ENCODE measurements around the gene TTBK1. TPM values are rescaled to one million over a fixed set of nuclear protein-coding genes. Genes with fewer than 3 reads are reported as not detected.

TTBK1 gene
- total RNA-seq, 1 experiment from 2014 or later: not detected

GRCh38 chr6:43269273-43270007 lies 26.2 kb downstream of the TTBK1 start:
- BruUV-seq (replicated peaks): no TSS peak
- TF ChIP-seq EZH2 (IDR thresholded peaks at IDR 0.05; ENCODE audit: borderline replicate concordance, low read depth, low read length, poor library complexity, severe bottlenecking) (no peak), CTCF (conservative IDR thresholded peaks at IDR 0.05; ENCODE audit: low read depth, low read length) (no peak)
- Histone ChIP-seq H3K27ac (ENCODE audit: low read depth, low read length, poor library complexity, severe bottlenecking) (no peak overlapping the region), H3K4me3 (ENCODE audit: low read depth, low read length, poor library complexity, severe bottlenecking) (peak overlapping the region; percentile 18), H3K9me3 (ENCODE audit: low read depth, low read length, poor library complexity, severe bottlenecking) (no peaks in the 10 kb centered on the region), H3K4me1 (ENCODE audit: insufficient read depth, low read length, poor library complexity, severe bottlenecking) (peaks cover 15% of the 10 kb centered on the region), H3K27me3 (replicated peaks; ENCODE audit: insufficient read depth, low read depth, low read length, poor library complexity) (no peaks in the 10 kb centered on the region), H3K36me3 (ENCODE audit: insufficient read depth, low read length, poor library complexity, severe bottlenecking) (no peaks in the 10 kb centered on the region)
- intact Hi-C loops (cut with micrococcal nuclease; ENCODE audit: unreplicated experiment): loop anchor here (10.0 kb wide), 1 partner anchor 235 kb away; no protein-coding TSS in a partner anchor
- DNase-seq (ENCODE audit: low spot score): peak; percentile 47
- ChIA-PET CTCF (no interaction called here), POLR2A (ENCODE audit: low non-redundant PET) (no interaction called here)

- DNase-seq (ENCODE audit: low spot score): no peak
- H3K36me3 ChIP-seq (ENCODE audit: insufficient read depth, low read length, poor library complexity, severe bottlenecking): no peaks in the 10 kb centered on the region
- H3K4me1 ChIP-seq (ENCODE audit: insufficient read depth, low read length, poor library complexity, severe bottlenecking): peaks cover 19% of the 10 kb centered on the region
- H3K9me3 ChIP-seq (ENCODE audit: low read depth, low read length, poor library complexity, severe bottlenecking): no peaks in the 10 kb centered on the region
- TF ChIP-seq CTCF (conservative IDR thresholded peaks at IDR 0.05; ENCODE audit: low read depth, low read length) (no peak), EZH2 (IDR thresholded peaks at IDR 0.05; ENCODE audit: borderline replicate concordance, low read depth, low read length, poor library complexity, severe bottlenecking) (no peak)
- H3K4me3 ChIP-seq (ENCODE audit: low read depth, low read length, poor library complexity, severe bottlenecking): no peak overlapping the region
- CTCF ChIA-PET: no interaction called here
- POLR2A ChIA-PET (ENCODE audit: low non-redundant PET): interaction anchor here (0.6 kb wide), 1 partner anchor 193 kb away, joined by 8 read pairs; no protein-coding TSS in a partner anchor
- H3K27me3 ChIP-seq (replicated peaks; ENCODE audit: insufficient read depth, low read depth, low read length, poor library complexity): no peaks in the 10 kb centered on the region
- no peak overlapping the region for H3K27ac ChIP-seq (ENCODE audit: low read depth, low read length, poor library complexity, severe bottlenecking)
- BruUV-seq (replicated peaks): no TSS peak
- intact Hi-C loops (cut with micrococcal nuclease; ENCODE audit: unreplicated experiment): no loop called here
Observed at GRCh38 chr6:43271103-43271815, 28.0 kb downstream of the TTBK1 start.

- ChIA-PET POLR2A (ENCODE audit: low non-redundant PET) (interaction anchor here (0.6 kb wide), 1 partner anchor 192 kb away, joined by 8 read pairs; no protein-coding TSS in a partner anchor), CTCF (no interaction called here)
- no TSS peak for BruUV-seq (replicated peaks)
- Histone ChIP-seq H3K27ac (ENCODE audit: low read depth, low read length, poor library complexity, severe bottlenecking) (no peak overlapping the region), H3K27me3 (replicated peaks; ENCODE audit: insufficient read depth, low read depth, low read length, poor library complexity) (no peaks in the 10 kb centered on the region), H3K4me1 (ENCODE audit: insufficient read depth, low read length, poor library complexity, severe bottlenecking) (peaks cover 19% of the 10 kb centered on the region), H3K9me3 (ENCODE audit: low read depth, low read length, poor library complexity, severe bottlenecking) (no peaks in the 10 kb centered on the region), H3K36me3 (ENCODE audit: insufficient read depth, low read length, poor library complexity, severe bottlenecking) (no peaks in the 10 kb centered on the region), H3K4me3 (ENCODE audit: low read depth, low read length, poor library complexity, severe bottlenecking) (no peak overlapping the region)
- DNase-seq (ENCODE audit: low spot score): no peak
- intact Hi-C loops (cut with micrococcal nuclease; ENCODE audit: unreplicated experiment): no loop called here
- TF ChIP-seq EZH2 (IDR thresholded peaks at IDR 0.05; ENCODE audit: borderline replicate concordance, low read depth, low read length, poor library complexity, severe bottlenecking): no peak
- TF ChIP-seq CTCF (conservative IDR thresholded peaks at IDR 0.05; ENCODE audit: low read depth, low read length): no peak
Observed at GRCh38 chr6:43271944-43272343, 28.7 kb downstream of the TTBK1 start.

All from A673 (cell line).